Liver (tissue), 3 donors: Measurements from ENCODE around the gene INPP4B.

Source experiments
- ATF3 ChIP-seq: IDR thresholded peaks from 2 replicates; pipeline ENCODE4 v1.6.1; 2016; ENCODE audit warnings: antibody characterized with exemption
- CTCF ChIP-seq: fragments of 150-350 bp; IDR thresholded peaks from 2 replicates; pipeline ENCODE4 v1.5.1; 2017; ENCODE audit warnings: improper control_type of control experiment, low read depth, low read length; ENCODE audit not compliant: missing input control
- RAD21 ChIP-seq, 2 donors: IDR thresholded peaks; 2 replicates each; pipeline ENCODE4 v1.6.1; 2016; ENCODE audit warnings: antibody characterized with exemption in 2 of 2, mild to moderate bottlenecking in 2 of 2
- YY1 ChIP-seq: IDR thresholded peaks from 2 replicates; pipeline ENCODE4 v1.6.1; 2016; ENCODE audit warnings: antibody characterized with exemption, mild to moderate bottlenecking
- donor health status: healthy.
- donor health status: healthy.

- TF ChIP-seq CTCF (no peak), RAD21 (IDR thresholded peaks at IDR 0.05) (no peak), YY1 (no peak), ATF3 (no peak)
Observed at GRCh38 chr4:142363686-142364085, 482.4 kb downstream of the INPP4B start.
